ENCODE data around the gene SORBS2. TPM values are rescaled to one million over a fixed set of nuclear protein-coding genes. Genes with fewer than 3 reads are reported as not detected.

SORBS2 gene
- total RNA-seq, 3 donors from 2014 or later, result 44.9 to 416 (median 53.7) TPM

GRCh38 chr4:185600801-185601434 lies 211.1 kb downstream of the SORBS2 start:
- H3K4me1 ChIP-seq (ENCODE audit: low read depth), result no peaks in the 10 kb centered on the region
- H3K4me3 ChIP-seq, result no peak overlapping the region
- TF ChIP-seq CTCF (IDR thresholded peaks at IDR 0.05), result no peak
- no peak for ATAC-seq
- intact Hi-C loops (cut with DNase I, micrococcal nuclease), result no loop called here
- H3K9me3 ChIP-seq, result no peaks in the 10 kb centered on the region
- DNase-seq, result no peak
- H3K36me3 ChIP-seq (ENCODE audit: low read depth), result no peaks in the 10 kb centered on the region

DNA sequence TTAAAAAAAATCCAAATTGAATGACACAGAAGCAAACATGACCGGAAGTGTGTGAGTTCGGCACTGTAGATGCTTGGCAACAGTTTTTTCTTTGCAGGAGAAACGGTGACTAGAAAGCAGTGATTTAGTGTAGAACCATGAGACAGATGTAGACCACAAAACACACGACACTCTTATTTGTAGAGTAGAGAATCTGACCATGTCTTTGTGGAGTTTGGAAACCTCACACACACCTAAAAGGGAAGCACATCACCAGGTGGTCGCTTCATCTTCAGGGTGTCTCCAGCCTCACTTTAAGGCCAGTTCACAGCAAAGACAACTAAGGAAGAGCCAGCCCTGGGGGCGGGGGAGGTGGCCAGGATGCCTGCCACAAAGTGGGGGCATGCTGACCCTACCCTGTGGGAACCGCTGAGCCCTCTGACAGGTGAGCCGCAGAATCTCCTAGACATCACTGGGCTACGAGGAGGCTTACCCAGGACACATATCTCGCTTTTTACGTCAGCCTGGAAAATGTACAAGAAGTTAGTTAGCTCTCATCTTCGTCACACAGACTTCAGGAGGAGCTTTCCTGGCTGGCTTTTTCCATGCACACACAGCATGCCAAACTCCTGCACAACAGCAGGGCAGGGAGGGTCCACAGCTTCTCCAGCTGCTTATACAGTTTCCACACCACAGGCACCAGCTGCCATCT lies 212.3 kb downstream of the SORBS2 start:
- ATAC-seq (no peak), DNase-seq (no peak)
- TF ChIP-seq CTCF (IDR thresholded peaks at IDR 0.05), result no peak
- Histone ChIP-seq H3K36me3 (ENCODE audit: low read depth) (no peaks in the 10 kb centered on the region), H3K9me3 (no peaks in the 10 kb centered on the region), H3K4me3 (no peak overlapping the region), H3K4me1 (ENCODE audit: low read depth) (no peaks in the 10 kb centered on the region)
- intact Hi-C loops (cut with DNase I, micrococcal nuclease), result loop anchor here (5.0 to 10.0 kb wide), 2 partner anchors 125 to 127 kb away; partner anchors contain the start of gene CCDC110 (in 2 of the 2)

GRCh38 chr4:185598846-185599552 lies 213.0 kb downstream of the SORBS2 start:
- H3K9me3 ChIP-seq, result no peaks in the 10 kb centered on the region
- H3K36me3 ChIP-seq (ENCODE audit: low read depth), result no peaks in the 10 kb centered on the region
- ATAC-seq (no peak), DNase-seq (no peak)
- H3K4me3 ChIP-seq, result no peak overlapping the region
- TF ChIP-seq CTCF (IDR thresholded peaks at IDR 0.05), result no peak
- H3K4me1 ChIP-seq (ENCODE audit: low read depth), result no peaks in the 10 kb centered on the region
- intact Hi-C loops (cut with DNase I, micrococcal nuclease), result loop anchor here (5.0 to 10.0 kb wide), 2 partner anchors 124 to 127 kb away; partner anchors contain the start of gene CCDC110 (in 2 of the 2)

DNA sequence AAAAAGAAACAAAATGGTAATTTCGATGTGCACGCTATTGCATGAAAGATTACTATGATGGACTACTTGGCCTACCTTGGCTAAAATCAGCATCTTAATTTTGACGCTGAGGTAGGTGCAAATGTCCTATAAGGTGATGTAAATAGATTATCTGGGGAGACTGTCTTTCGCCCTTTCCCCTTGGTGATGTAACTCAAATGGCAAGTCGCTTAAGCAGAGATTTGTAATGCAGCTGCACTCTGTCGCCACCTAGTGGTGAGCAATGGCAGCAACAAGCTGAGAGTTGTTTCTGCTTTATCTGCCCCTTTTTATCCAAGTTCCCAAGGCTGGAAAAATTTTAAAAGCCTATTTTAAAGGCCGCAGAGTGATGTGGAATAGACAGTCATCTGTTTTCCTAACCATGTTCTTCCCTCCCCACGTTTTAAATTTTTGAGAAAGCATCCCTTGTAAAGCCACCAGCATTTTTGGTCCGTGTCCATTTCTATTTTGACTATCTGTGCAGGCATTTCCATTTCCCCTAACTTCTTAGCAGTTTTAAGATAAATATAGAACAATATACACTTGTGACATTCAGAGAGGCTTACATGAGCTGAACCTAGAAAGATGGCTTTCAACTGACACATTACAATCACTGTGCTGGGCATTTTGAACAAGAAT lies 214.3 kb downstream of the SORBS2 start:
- ATAC-seq (peak; percentile 88), DNase-seq (peak; percentile 58 to 79 (median 79))
- intact Hi-C loops (cut with DNase I, micrococcal nuclease), result loop anchor here (5.0 to 10.0 kb wide), 2 partner anchors 123 to 125 kb away; partner anchors contain the start of gene CCDC110 (in 2 of the 2)
- no peaks in the 10 kb centered on the region for H3K4me1 ChIP-seq (ENCODE audit: low read depth)
- no peaks in the 10 kb centered on the region for H3K36me3 ChIP-seq (ENCODE audit: low read depth)
- H3K9me3 ChIP-seq, result no peaks in the 10 kb centered on the region
- peak; percentile 92 for TF ChIP-seq CTCF (IDR thresholded peaks at IDR 0.05)
- H3K4me3 ChIP-seq, result no peak overlapping the region

- H3K36me3 ChIP-seq (ENCODE audit: low read depth), result no peaks in the 10 kb centered on the region
- DNase-seq (no peak), ATAC-seq (no peak)
- no peak overlapping the region for H3K4me3 ChIP-seq
- H3K9me3 ChIP-seq, result no peaks in the 10 kb centered on the region
- no peak for TF ChIP-seq CTCF (IDR thresholded peaks at IDR 0.05)
- intact Hi-C loops (cut with DNase I, micrococcal nuclease), result loop anchor here in 1 of 2 donors (10.0 kb wide), 1 partner anchor 118 kb away; the partner anchor contains the start of gene CCDC110
- no peaks in the 10 kb centered on the region for H3K4me1 ChIP-seq (ENCODE audit: low read depth)
Measured at GRCh38 chr4:185592845-185593488, 219.0 kb downstream of the SORBS2 start.

Data from mucosa of descending colon (tissue), 3 donors.